K562 (cell line): Measurements from ENCODE around the gene ZNF554.

Experiments used
- ATF6 ChIP-seq: sonication (generic); formaldehyde crosslinking; IDR thresholded peaks from 2 replicates; pipeline ENCODE4 v1.4.0; 2020; ENCODE audit warnings: mild to moderate bottlenecking, missing genetic modification reagents
- CEBPZ ChIP-seq: fragments of 150-350 bp; IDR thresholded peaks from 2 replicates; pipeline ENCODE4 v1.6.1; 2014; ENCODE audit warnings: low read depth, mild to moderate bottlenecking, low read length, borderline replicate concordance
- CTCF ChIP-seq, 3 experiments: IDR thresholded peaks in 2 of 3; conservative IDR thresholded peaks in 1 of 3; 2 replicates each; pipeline ENCODE4 v1.5.1; 2011 to 2012; ENCODE audit warnings: low read length in 3 of 3, mild to moderate bottlenecking in 3 of 3, control low read depth in 2 of 3, improper control_type of control experiment in 1 of 3, inconsistent platforms in 1 of 3, low read depth in 1 of 3, mixed read lengths in 1 of 3, moderate library complexity in 1 of 3; ENCODE audit not compliant: insufficient read depth in 2 of 3
- JUN ChIP-seq, 2 experiments: sonication (generic) in 1 of 2; formaldehyde crosslinking in 1 of 2; IDR thresholded peaks; 2 replicates each; pipeline versions ENCODE4 v1.6.1 to v1.8.0; 2012 to 2022; ENCODE audit warnings: borderline replicate concordance in 2 of 2, mild to moderate bottlenecking in 2 of 2, improper control_type of control experiment in 1 of 2, low read depth in 1 of 2, low read length in 1 of 2, missing genetic modification reagents in 1 of 2
- MAFK ChIP-seq: IDR thresholded peaks from 2 replicates; pipeline ENCODE4 v1.6.1; 2011; ENCODE audit warnings: low read length, improper control_type of control experiment
- TRIM28 ChIP-seq: fragments of 450-650 bp; IDR thresholded peaks from 2 replicates; pipeline ENCODE4 v1.6.1; 2017
- ZBTB26 ChIP-seq: fragments of 450-650 bp; formaldehyde crosslinking; IDR thresholded peaks from 2 replicates; pipeline ENCODE4 v1.4.0; 2022; ENCODE audit warnings: missing genetic modification characterization
- ZNF347 ChIP-seq: fragments of 450-650 bp; formaldehyde crosslinking; IDR thresholded peaks from 2 replicates; pipeline ENCODE4 v1.4.0; 2020; ENCODE audit warnings: low read depth, mild to moderate bottlenecking, moderate library complexity

- TF ChIP-seq CTCF (IDR thresholded peaks at IDR 0.05 in 2 of 3, conservative IDR thresholded peaks at IDR 0.05 in 1 of 3; ENCODE audit: insufficient read depth in 2 of 3, low read depth in 1 of 3, low read length in 3 of 3) = no peak
- no peak for TF ChIP-seq ZNF347 (CRISPR knock-in tag)
- no peak for TF ChIP-seq ATF6 (CRISPR knock-in tag)
- TF ChIP-seq TRIM28 = no peak
- TF ChIP-seq MAFK = no peak
- TF ChIP-seq ZBTB26 (CRISPR knock-in tag) = no peak
- no peak for TF ChIP-seq JUN (IDR thresholded peaks at IDR 0.05; ENCODE audit: borderline replicate concordance, low read depth, low read length)
- no peak for TF ChIP-seq JUN (CRISPR knock-in tag; IDR thresholded peaks at IDR 0.05; ENCODE audit: borderline replicate concordance)
- TF ChIP-seq CEBPZ = no peak
Observed at GRCh38 chr19:2774083-2774679, 45.5 kb upstream of the ZNF554 start.
